GM23338 (cell line): Measurements from ENCODE around the gene ARL2BP. TPM values are rescaled to one million over a fixed set of nuclear protein-coding genes. Genes with fewer than 3 reads are reported as not detected.

Source experiments
- ATAC-seq: fragments of 200-7000 bp; cut with Tn5 transposase; 3 replicates; pipeline ENCODE4 v1.9.1; 2020
- DNase-seq: peaks from one replicate; pipeline ENCODE4 v3.0.0-alpha.2; 2015; ENCODE audit warnings: low spot score
- H2AFZ ChIP-seq: fragments of 200-600 bp; sonication (generic); 2 replicates; pipeline ENCODE4 v1.8.0; 2016; ENCODE audit warnings: antibody characterized with exemption, mild to moderate bottlenecking, moderate library complexity
- H3F3A ChIP-seq: fragments of 200-600 bp; sonication (generic); replicated peaks from 2 replicates; pipeline ENCODE4 v1.8.0; 2017; ENCODE audit warnings: antibody characterized with exemption, mixed run types, low read depth
- H3K27ac ChIP-seq: fragments of 200-600 bp; sonication (generic); 2 replicates; pipeline ENCODE4 v1.6.1; 2016; ENCODE audit warnings: low read depth
- H3K27me3 ChIP-seq: fragments of 200-600 bp; sonication (generic); 2 replicates; pipeline ENCODE4 v1.8.0; 2016; ENCODE audit warnings: mild to moderate bottlenecking, mixed run types, moderate library complexity; ENCODE audit not compliant: insufficient read depth
- H3K36me3 ChIP-seq: fragments of 200-600 bp; sonication (generic); 2 replicates; pipeline ENCODE4 v1.8.0; 2016; ENCODE audit warnings: mild to moderate bottlenecking; ENCODE audit not compliant: insufficient read depth
- H3K4me1 ChIP-seq: fragments of 200-600 bp; sonication (generic); 2 replicates; pipeline ENCODE4 v1.8.0; 2016; ENCODE audit warnings: mild to moderate bottlenecking, moderate library complexity; ENCODE audit not compliant: insufficient read depth
- H3K4me2 ChIP-seq: fragments of 200-600 bp; sonication (generic); 2 replicates; pipeline ENCODE4 v1.7.1; 2017; ENCODE audit warnings: mixed run types
- H3K4me3 ChIP-seq: fragments of 200-600 bp; sonication (generic); 2 replicates; pipeline ENCODE4 v1.6.1; 2016; ENCODE audit warnings: mixed run types
- H3K79me2 ChIP-seq: fragments of 200-600 bp; sonication (generic); replicated peaks from 2 replicates; pipeline ENCODE4 v1.8.0; 2017; ENCODE audit warnings: mild to moderate bottlenecking; ENCODE audit not compliant: insufficient read depth
- H3K9me2 ChIP-seq: fragments of 200-600 bp; sonication (generic); 2 replicates; pipeline ENCODE4 v1.8.0; 2017; ENCODE audit not compliant: insufficient read depth
- H4K20me1 ChIP-seq: fragments of 200-600 bp; sonication (generic); replicated peaks from 2 replicates; pipeline ENCODE4 v1.8.0; 2017; ENCODE audit warnings: mild to moderate bottlenecking; ENCODE audit not compliant: insufficient read depth
- H3K27ac Mint-ChIP-seq: 2 replicates; pipeline ENCODE4 v1.8.0; 2020; ENCODE audit warnings: inconsistent platforms, mild to moderate bottlenecking, moderate library complexity, mixed read lengths
- H3K27me3 Mint-ChIP-seq: 3 replicates; pipeline ENCODE4 v1.8.0; 2022; ENCODE audit warnings: low read depth, mild to moderate bottlenecking, moderate library complexity, mixed read lengths, inconsistent platforms; ENCODE audit not compliant: insufficient read depth, poor library complexity
- H3K36me3 Mint-ChIP-seq: 3 replicates; pipeline ENCODE4 v1.8.0; 2021; ENCODE audit warnings: low read depth, mild to moderate bottlenecking, inconsistent platforms, moderate library complexity, mixed read lengths
- H3K4me1 Mint-ChIP-seq: 3 replicates; pipeline ENCODE4 v1.8.0; 2020; ENCODE audit warnings: mild to moderate bottlenecking, inconsistent platforms, mixed read lengths
- H3K4me3 Mint-ChIP-seq: 3 replicates; pipeline ENCODE4 v1.8.0; 2021; ENCODE audit warnings: moderate library complexity, mild to moderate bottlenecking, inconsistent platforms, mixed read lengths
- H3K9me3 Mint-ChIP-seq: 3 replicates; pipeline ENCODE4 v1.8.0; 2020; ENCODE audit warnings: moderate library complexity, mild to moderate bottlenecking, inconsistent platforms, mixed read lengths
- CREB1 ChIP-seq: fragments of 250-450 bp; sonication (Bioruptor Pico); IDR thresholded peaks from 2 replicates; pipeline ENCODE4 v1.5.0; 2020; ENCODE audit warnings: low read depth, mild to moderate bottlenecking, moderate library complexity
- CTCF ChIP-seq, 2 experiments: fragments of 200-600 bp in 1 of 2; sonication (generic) in 1 of 2; conservative IDR thresholded peaks; 2 replicates each; pipeline versions ENCODE4 v1.5.1 to v1.6.1; 2016 to 2017; ENCODE audit warnings: antibody characterized with exemption in 2 of 2, low read depth in 2 of 2, mild to moderate bottlenecking in 2 of 2, moderate library complexity in 1 of 2
- ETS1 ChIP-seq: IDR thresholded peaks from 2 replicates; pipeline ENCODE4 v1.6.1; 2016; ENCODE audit warnings: antibody characterized with exemption
- EZH2 ChIP-seq: fragments of 200-600 bp; sonication (generic); IDR thresholded peaks from one replicate; pipeline ENCODE4 v1.8.0; 2017; ENCODE audit warnings: antibody characterized with exemption, mild to moderate bottlenecking, low read depth; ENCODE audit not compliant: unreplicated experiment
- EZH2phosphoT487 ChIP-seq: fragments of 200-600 bp; sonication (generic); IDR thresholded peaks from one replicate; pipeline ENCODE4 v1.8.1; 2018; ENCODE audit warnings: antibody characterized with exemption; ENCODE audit not compliant: unreplicated experiment
- JUNB ChIP-seq: IDR thresholded peaks from one replicate; pipeline ENCODE4 v1.6.1; 2016; ENCODE audit warnings: antibody characterized with exemption; ENCODE audit not compliant: unreplicated experiment
- NANOG ChIP-seq: IDR thresholded peaks from 2 replicates; pipeline ENCODE4 v1.6.1; 2016; ENCODE audit warnings: antibody characterized with exemption, borderline replicate concordance
- POLR2AphosphoS5 ChIP-seq: IDR thresholded peaks from 2 replicates; pipeline ENCODE4 v1.6.1; 2016; ENCODE audit warnings: antibody characterized with exemption, low read depth
- REST ChIP-seq: IDR thresholded peaks from one replicate; pipeline ENCODE4 v1.6.1; 2018; ENCODE audit warnings: antibody characterized with exemption; ENCODE audit not compliant: unreplicated experiment
- STAT1 ChIP-seq: IDR thresholded peaks from one replicate; pipeline ENCODE4 v1.6.1; 2016; ENCODE audit warnings: antibody characterized with exemption; ENCODE audit not compliant: unreplicated experiment
- ZNF114 ChIP-seq: fragments of 250-450 bp; sonication (Bioruptor Pico); IDR thresholded peaks from 2 replicates; pipeline ENCODE4 v1.5.0; 2020; ENCODE audit warnings: mild to moderate bottlenecking, moderate library complexity
- ZNF331 ChIP-seq: fragments of 250-450 bp; sonication (Bioruptor Pico); IDR thresholded peaks from 2 replicates; pipeline ENCODE4 v1.5.0; 2020; ENCODE audit warnings: low read depth, mild to moderate bottlenecking, moderate library complexity
- ZNF462 ChIP-seq: fragments of 250-450 bp; sonication (Bioruptor Pico); IDR thresholded peaks from 2 replicates; pipeline ENCODE4 v1.5.0; 2020; ENCODE audit warnings: mild to moderate bottlenecking, moderate library complexity
- polyA plus RNA-seq: library from polyadenylated mRNA; unstranded; fragments of >200 nt; fragmentation: Nextera tagmentation; extraction: Ambion mirVana; gene quantifications from 2 replicates; pipeline ENCODE4 v1.2.1, GENCODE V29; 2016
- total RNA-seq: library from RNA; depleted of rRNA; stranded (reverse); fragments of >200 nt; shearing (Covaris generic); gene quantifications from 2 replicates; pipeline ENCODE4 v1.2.3, GENCODE V29; 2014

Gene ARL2BP
- total and polyA plus RNA-seq, 2 experiments from 2014 or later = 10.3 to 13.4 TPM

- H3K4me1 Mint-ChIP-seq = no peaks in the 10 kb centered on the region
- H3K27ac Mint-ChIP-seq = no peak overlapping the region
Observed at GRCh38 chr16:57202095-57202886, 42.8 kb upstream of the ARL2BP start.

More at GRCh38 chr16:57202095-57202886, 42.8 kb upstream of the ARL2BP start:
- H3K27ac ChIP-seq = no peak overlapping the region
- DNase-seq (no peak), ATAC-seq (no peak)
- H3K79me2 ChIP-seq = peaks cover 33% of the 10 kb centered on the region
- no peak overlapping the region for H3K4me3 Mint-ChIP-seq
- no peak overlapping the region for H3K4me3 ChIP-seq
- H3K4me1 ChIP-seq = no peaks in the 10 kb centered on the region
- H3K36me3 ChIP-seq = 0 out of 2 replicates have a peak, but pooled peaks cover 7% of the 10 kb centered on the region
- no peaks in the 10 kb centered on the region for H3K27me3 Mint-ChIP-seq
- H4K20me1 ChIP-seq = peaks cover 18% of the 10 kb centered on the region
- H2AFZ ChIP-seq = no peak overlapping the region
- H3K36me3 Mint-ChIP-seq = peaks cover 40% of the 10 kb centered on the region
- H3K4me2 ChIP-seq = no peak overlapping the region
- no peaks in the 10 kb centered on the region for H3F3A ChIP-seq
- H3K9me2 ChIP-seq = no peaks in the 10 kb centered on the region
- TF ChIP-seq ZNF331 = no peak
- TF ChIP-seq EZH2 = no peak
- no peak for TF ChIP-seq NANOG
- no peak for TF ChIP-seq ETS1
- no peak for TF ChIP-seq STAT1
- no peak for TF ChIP-seq JUNB
- TF ChIP-seq REST = no peak
- TF ChIP-seq POLR2AphosphoS5 = no peak
- TF ChIP-seq CREB1 = no peak
- no peak for TF ChIP-seq EZH2phosphoT487
- no peak for TF ChIP-seq ZNF462 (CRISPR knock-in tag)
- no peak for TF ChIP-seq CTCF (conservative IDR thresholded peaks at IDR 0.05; ENCODE audit: low read depth in 2 of 2)
- TF ChIP-seq ZNF114 (CRISPR knock-in tag) = no peak
- H3K27me3 ChIP-seq = no peaks in the 10 kb centered on the region
- H3K9me3 Mint-ChIP-seq = peaks cover 16% of the 10 kb centered on the region
